PC-3 (cell line): ENCODE results near the gene TNFSF10.

Experiments
- EZH2 ChIP-seq: fragments of 300-600 bp; sonication (generic); IDR thresholded peaks from one replicate; pipeline ENCODE4 v1.6.1; 2017; ENCODE audit warnings: antibody characterized with exemption, mild to moderate bottlenecking, low read length; ENCODE audit not compliant: unreplicated experiment
- EZH2phosphoT487 ChIP-seq: fragments of 300-600 bp; sonication (generic); IDR thresholded peaks from 2 replicates; pipeline ENCODE4 v1.6.1; 2018; ENCODE audit warnings: mild to moderate bottlenecking, antibody characterized with exemption, low read length, borderline replicate concordance
- TF ChIP-seq, protein P1 (sequence below): fragments of 300-600 bp; sonication (generic); conservative IDR thresholded peaks from 2 replicates; pipeline ENCODE4 v1.5.1; 2017; ENCODE audit warnings: antibody characterized with exemption, low read depth, mild to moderate bottlenecking, low read length

DNA sequence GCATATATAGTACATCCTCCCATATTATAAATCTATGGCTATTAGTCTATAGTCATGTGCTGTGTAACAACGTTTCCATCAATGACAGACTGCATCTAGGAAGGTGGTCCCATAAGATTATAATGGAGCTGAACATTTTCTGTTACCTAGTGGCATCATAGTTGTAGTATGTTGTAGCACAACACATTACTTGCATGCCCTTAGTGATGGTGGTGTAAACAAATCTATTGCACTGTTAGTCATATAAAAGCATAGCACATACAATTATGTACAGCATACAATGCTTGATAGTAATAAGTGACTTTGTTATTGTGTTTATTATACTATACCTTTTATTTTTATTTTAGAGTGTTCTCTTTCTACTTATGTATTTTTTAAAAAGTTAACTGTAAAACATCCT is 37.4 kb upstream of the TNFSF10 start:
- TF ChIP-seq, protein P1, sequence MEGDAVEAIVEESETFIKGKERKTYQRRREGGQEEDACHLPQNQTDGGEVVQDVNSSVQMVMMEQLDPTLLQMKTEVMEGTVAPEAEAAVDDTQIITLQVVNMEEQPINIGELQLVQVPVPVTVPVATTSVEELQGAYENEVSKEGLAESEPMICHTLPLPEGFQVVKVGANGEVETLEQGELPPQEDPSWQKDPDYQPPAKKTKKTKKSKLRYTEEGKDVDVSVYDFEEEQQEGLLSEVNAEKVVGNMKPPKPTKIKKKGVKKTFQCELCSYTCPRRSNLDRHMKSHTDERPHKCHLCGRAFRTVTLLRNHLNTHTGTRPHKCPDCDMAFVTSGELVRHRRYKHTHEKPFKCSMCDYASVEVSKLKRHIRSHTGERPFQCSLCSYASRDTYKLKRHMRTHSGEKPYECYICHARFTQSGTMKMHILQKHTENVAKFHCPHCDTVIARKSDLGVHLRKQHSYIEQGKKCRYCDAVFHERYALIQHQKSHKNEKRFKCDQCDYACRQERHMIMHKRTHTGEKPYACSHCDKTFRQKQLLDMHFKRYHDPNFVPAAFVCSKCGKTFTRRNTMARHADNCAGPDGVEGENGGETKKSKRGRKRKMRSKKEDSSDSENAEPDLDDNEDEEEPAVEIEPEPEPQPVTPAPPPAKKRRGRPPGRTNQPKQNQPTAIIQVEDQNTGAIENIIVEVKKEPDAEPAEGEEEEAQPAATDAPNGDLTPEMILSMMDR = no peak
- TF ChIP-seq EZH2 (no peak), EZH2phosphoT487 (no peak)
